ENCODE data around the gene MICALL1. TPM values are rescaled to one million over a fixed set of nuclear protein-coding genes. Genes with fewer than 3 reads are reported as not detected.

The MICALL1 gene
- total and polyA plus RNA-seq, 9 of the 15 experiments (the other 6 are each of a cell fraction or from before 2014, with no cell fraction given) = 0.32 to 21.5 (median 6.1) TPM

DNA sequence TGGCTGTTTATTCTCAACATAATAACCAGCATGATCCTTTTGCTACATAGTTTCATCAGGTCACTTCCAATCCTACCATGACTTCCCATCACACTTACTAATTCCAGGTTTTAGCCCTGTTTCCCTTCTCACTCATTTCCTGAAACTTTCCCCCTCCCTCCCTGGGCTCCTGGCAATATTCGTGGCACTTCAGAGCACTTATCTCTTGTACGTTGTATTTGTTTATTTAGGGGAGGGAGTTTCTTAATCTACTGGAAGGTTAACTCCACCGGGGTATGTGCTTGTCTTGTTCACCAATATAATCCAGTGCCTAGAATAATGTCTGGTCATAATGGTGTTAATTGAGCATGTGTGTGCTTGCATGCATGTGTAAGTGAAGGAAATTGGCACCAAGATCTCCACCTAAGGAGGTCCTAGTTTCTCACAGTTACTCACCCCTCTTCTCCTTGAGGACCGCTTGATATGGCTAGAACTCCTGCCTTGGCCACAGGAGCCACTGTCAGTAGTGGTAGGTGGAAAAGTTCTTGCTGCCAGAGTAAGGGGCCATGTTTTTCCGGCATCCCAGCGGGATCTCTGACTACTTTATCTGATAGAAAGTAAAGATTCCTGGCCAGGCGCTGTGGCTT is 45.2 kb upstream of the MICALL1 start:
- Histone ChIP-seq H3K9me1 (ENCODE audit: control insufficient read depth, insufficient read depth, low read length) (no peaks in the 10 kb centered on the region), H2AFZ (ENCODE audit: low read depth, low read length) (no peak overlapping the region), H3K4me1 (replicated peaks in 1 of 2; ENCODE audit: control insufficient read depth in 2 of 2, insufficient read depth in 2 of 2, low read length in 2 of 2) (no peaks in the 10 kb centered on the region; a peak in 1 of 5 replicates), H3K4me2 (ENCODE audit: insufficient read depth, low read length) (no peak overlapping the region), H3K27ac (ENCODE audit: extremely low read depth, low read depth, low read length) (no peak overlapping the region), H3K9ac (ENCODE audit: insufficient read depth in 1 of 2, low read depth in 2 of 2, low read length in 2 of 2) (no peak overlapping the region), H3K4me3 (no peak overlapping the region), H3K36me3 (ENCODE audit: control insufficient read depth, insufficient read depth, low read length) (peaks cover 87% of the 10 kb centered on the region), H3K9me3 (replicated peaks; ENCODE audit: control insufficient read depth, insufficient read depth, low read depth, low read length) (no peaks in the 10 kb centered on the region), H3K79me2 (ENCODE audit: control insufficient read depth, insufficient read depth, low read length) (peaks cover 20% of the 10 kb centered on the region), H4K20me1 (replicated peaks; ENCODE audit: control insufficient read depth, insufficient read depth, low read length) (no peaks in the 10 kb centered on the region), H3K27me3 (ENCODE audit: control insufficient read depth in 2 of 2, insufficient read depth in 2 of 2, low read length in 2 of 2) (no peaks in the 10 kb centered on the region)
- in situ Hi-C loops (cut with MboI) (no loop called here), intact Hi-C loops (cut with micrococcal nuclease) (no loop called here)
- ATAC-seq (no peak), DNase-seq (ENCODE audit: extremely low read depth in 1 of 4, low spot score in 3 of 4) (no peak), FAIRE-seq (no peak)
- BruUV-seq (replicated peaks) = no TSS peak
- ChIA-PET POLR2A (interaction anchor here (1.1 to 1.4 kb wide), 3 partner anchors 9 to 54 kb away, joined by 4 to 6 read pairs (median 5); no protein-coding TSS in a partner anchor), CTCF (ENCODE audit: low intra/inter-chr PET ratio) (interaction anchor here (0.6 kb wide), 1 partner anchor 236 kb away, joined by 4 read pairs; no protein-coding TSS in a partner anchor)
- no peak for TF ChIP-seq NFATC3 (IDR thresholded peaks at IDR 0.05)
- TF ChIP-seq CSDE1 (IDR thresholded peaks at IDR 0.05) = no peak
- 0 out of 2 replicates have a peak, but pooled peaks have one; percentile 26 for TF ChIP-seq POLR2A (conservative IDR thresholded peaks at IDR 0.05)
- TF ChIP-seq ZNF217 (CRISPR knock-in tag; IDR thresholded peaks at IDR 0.05) = no peak
- TF ChIP-seq, protein P1, sequence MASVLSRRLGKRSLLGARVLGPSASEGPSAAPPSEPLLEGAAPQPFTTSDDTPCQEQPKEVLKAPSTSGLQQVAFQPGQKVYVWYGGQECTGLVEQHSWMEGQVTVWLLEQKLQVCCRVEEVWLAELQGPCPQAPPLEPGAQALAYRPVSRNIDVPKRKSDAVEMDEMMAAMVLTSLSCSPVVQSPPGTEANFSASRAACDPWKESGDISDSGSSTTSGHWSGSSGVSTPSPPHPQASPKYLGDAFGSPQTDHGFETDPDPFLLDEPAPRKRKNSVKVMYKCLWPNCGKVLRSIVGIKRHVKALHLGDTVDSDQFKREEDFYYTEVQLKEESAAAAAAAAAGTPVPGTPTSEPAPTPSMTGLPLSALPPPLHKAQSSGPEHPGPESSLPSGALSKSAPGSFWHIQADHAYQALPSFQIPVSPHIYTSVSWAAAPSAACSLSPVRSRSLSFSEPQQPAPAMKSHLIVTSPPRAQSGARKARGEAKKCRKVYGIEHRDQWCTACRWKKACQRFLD (CRISPR knock-in tag; IDR thresholded peaks at IDR 0.05) = no peak
- 73% methylated on average over 7 of the region's 7 CpGs for WGBS (ENCODE audit: insufficient coverage, low coverage, missing lambda C conversion rate)

All from K562 (cell line).